CD4-positive, CD25-positive, alpha-beta regulatory T cell (primary cell): Measurements from ENCODE around the gene IL23R. TPM values are rescaled to one million over a fixed set of nuclear protein-coding genes. Genes with fewer than 3 reads are reported as not detected.

Experiments
- ATAC-seq, 2 donors: fragments of 150-1000 bp; cut with Tn5 transposase; one replicate each; pipeline ENCODE4 v1.10.0; 2021; ENCODE audit warnings: low read depth in 2 of 2, moderate number of reproducible peaks in 2 of 2, moderate library complexity in 1 of 2
- DNase-seq, 3 donors: peaks; one replicate each; pipeline versions ENCODE4 v3.0.0 to v3.0.0-alpha.2; 2012 to 2022; ENCODE audit warnings: mixed read lengths in 1 of 3
- H3K27ac ChIP-seq: one replicate; pipeline ENCODE4 v1.7.0; 2013; ENCODE audit warnings: mild to moderate bottlenecking, low read length; ENCODE audit not compliant: insufficient read depth, poor library complexity, severe bottlenecking
- H3K27me3 ChIP-seq: one replicate; pipeline ENCODE4 v1.7.0; 2013; ENCODE audit warnings: low read length; ENCODE audit not compliant: control insufficient read depth, insufficient read depth
- H3K36me3 ChIP-seq: one replicate; pipeline ENCODE4 v1.7.0; 2013; ENCODE audit warnings: mild to moderate bottlenecking, low read length, moderate library complexity; ENCODE audit not compliant: control insufficient read depth, insufficient read depth
- H3K4me1 ChIP-seq: 2 replicates; pipeline ENCODE4 v1.7.0; 2013; ENCODE audit warnings: mild to moderate bottlenecking, low read length; ENCODE audit not compliant: insufficient read depth, control insufficient read depth, poor library complexity, severe bottlenecking
- H3K4me3 ChIP-seq: one replicate; pipeline ENCODE4 v1.7.0; 2013; ENCODE audit warnings: low read depth, mild to moderate bottlenecking, low read length, moderate library complexity
- H3K9me3 ChIP-seq, 2 experiments: 1 replicate in 1 of 2; 2 replicates in 1 of 2; pipeline ENCODE4 v1.7.0; 2013; ENCODE audit warnings: low read length in 2 of 2, mild to moderate bottlenecking in 1 of 2, moderate library complexity in 1 of 2; ENCODE audit not compliant: control insufficient read depth in 2 of 2
- H3K27ac Mint-ChIP-seq, 3 donors: one replicate each; pipeline ENCODE4 v1.8.0; 2020 to 2022; ENCODE audit warnings: mild to moderate bottlenecking in 3 of 3, mixed read lengths in 3 of 3, moderate library complexity in 2 of 3
- H3K27me3 Mint-ChIP-seq: one replicate; pipeline ENCODE4 v1.8.0; 2022; ENCODE audit warnings: mild to moderate bottlenecking, mixed read lengths
- H3K36me3 Mint-ChIP-seq: one replicate; pipeline ENCODE4 v1.8.0; 2020; ENCODE audit warnings: mixed read lengths
- H3K4me1 Mint-ChIP-seq, 4 donors: one replicate each; pipeline ENCODE4 v1.8.0; 2020 to 2022; ENCODE audit warnings: mixed read lengths in 4 of 4, mild to moderate bottlenecking in 1 of 4
- H3K4me3 Mint-ChIP-seq, 4 donors: one replicate each; pipeline ENCODE4 v1.8.0; 2020 to 2022; ENCODE audit warnings: mild to moderate bottlenecking in 4 of 4, mixed read lengths in 4 of 4, moderate library complexity in 3 of 4
- H3K9me3 Mint-ChIP-seq, 7 donors: one replicate each; pipeline ENCODE4 v1.8.0; 2020 to 2022; ENCODE audit warnings: mixed read lengths in 7 of 7, mild to moderate bottlenecking in 3 of 7, moderate library complexity in 2 of 7
- polyA plus RNA-seq, 4 donors: library from polyadenylated mRNA; unstranded; fragments of 300-500 nt; fragmentation: Illumina TruSeq; gene quantifications; one replicate each; pipeline ENCODE4 v1.2.3, GENCODE V29; 2021
- total RNA-seq: library from RNA; stranded (reverse); gene quantifications from one replicate; pipeline ENCODE4 v1.2.3, GENCODE V29; 2022

Gene IL23R
- total and polyA plus RNA-seq, 5 donors from 2014 or later: 0.20 to 0.35 (median 0.30) TPM; not detected in 2

DNA sequence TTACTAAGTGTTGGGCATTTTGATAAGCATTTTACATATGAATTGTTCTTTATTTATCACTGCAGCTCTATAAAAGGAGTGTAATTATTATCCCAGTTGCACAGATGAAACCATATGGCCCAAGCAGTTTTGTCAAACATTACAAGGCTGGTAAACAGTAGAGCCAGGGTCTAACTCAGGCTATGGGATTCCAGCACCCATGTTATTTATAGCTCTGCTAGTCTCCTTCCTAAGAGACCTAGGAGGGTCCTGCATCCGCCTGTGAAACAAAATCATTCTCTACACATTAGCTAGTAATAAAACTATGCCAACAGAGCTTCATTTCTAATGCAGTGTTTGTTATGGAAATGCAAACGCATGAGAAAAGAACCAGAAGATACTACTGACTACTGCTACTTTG lies 58.6 kb downstream of the IL23R start:
- ATAC-seq (no peak), DNase-seq (no peak)
- Histone ChIP-seq H3K36me3 (no peaks in the 10 kb centered on the region), H3K27ac (no peak overlapping the region), H3K4me1 (no peaks in the 10 kb centered on the region), H3K4me3 (no peak overlapping the region), H3K27me3 (no peaks in the 10 kb centered on the region), H3K9me3 (no peaks in the 10 kb centered on the region)
- no peak overlapping the region for H3K27ac Mint-ChIP-seq
- H3K36me3 Mint-ChIP-seq: no peaks in the 10 kb centered on the region
- H3K4me3 Mint-ChIP-seq: no peak overlapping the region
- peaks cover 9% of the 10 kb centered on the region for H3K27me3 Mint-ChIP-seq
- peaks cover 0 to 1% (median 0%) of the 10 kb centered on the region in 7 donors for H3K9me3 Mint-ChIP-seq
- no peaks in the 10 kb centered on the region for H3K4me1 Mint-ChIP-seq

DNA sequence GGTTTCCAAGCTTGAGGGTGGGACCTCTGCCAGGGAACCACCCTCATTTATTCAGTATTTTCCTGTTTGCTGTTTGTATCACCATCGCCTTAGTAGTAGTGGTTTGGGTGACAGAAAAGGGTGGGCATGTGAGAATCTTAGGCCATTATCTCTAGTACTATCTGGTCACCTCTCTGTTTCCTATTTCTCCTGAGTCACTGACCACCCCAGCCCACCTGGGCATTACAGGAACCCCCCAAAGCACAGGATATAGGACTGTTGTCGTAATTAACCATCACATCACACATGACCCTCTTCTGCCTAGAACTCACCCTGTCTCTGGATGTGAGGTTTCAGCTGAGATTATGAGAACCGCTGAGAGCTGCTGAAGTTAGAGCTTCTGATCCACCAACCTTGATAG lies 60.4 kb downstream of the IL23R start:
- H3K9me3 ChIP-seq: no peaks in the 10 kb centered on the region
- H3K9me3 Mint-ChIP-seq: peaks cover 0 to 1% (median 0%) of the 10 kb centered on the region in 7 donors
- no peak for ATAC-seq
- no peak overlapping the region for H3K4me3 ChIP-seq
- H3K27me3 Mint-ChIP-seq: peaks cover 9% of the 10 kb centered on the region
- H3K36me3 ChIP-seq: no peaks in the 10 kb centered on the region
- no peak for DNase-seq
- no peaks in the 10 kb centered on the region for H3K27me3 ChIP-seq
- no peaks in the 10 kb centered on the region for H3K4me1 ChIP-seq
- H3K27ac Mint-ChIP-seq: no peak overlapping the region
- no peaks in the 10 kb centered on the region for H3K4me1 Mint-ChIP-seq
- H3K27ac ChIP-seq: no peak overlapping the region
- no peak overlapping the region for H3K4me3 Mint-ChIP-seq
- H3K36me3 Mint-ChIP-seq: no peaks in the 10 kb centered on the region

DNA sequence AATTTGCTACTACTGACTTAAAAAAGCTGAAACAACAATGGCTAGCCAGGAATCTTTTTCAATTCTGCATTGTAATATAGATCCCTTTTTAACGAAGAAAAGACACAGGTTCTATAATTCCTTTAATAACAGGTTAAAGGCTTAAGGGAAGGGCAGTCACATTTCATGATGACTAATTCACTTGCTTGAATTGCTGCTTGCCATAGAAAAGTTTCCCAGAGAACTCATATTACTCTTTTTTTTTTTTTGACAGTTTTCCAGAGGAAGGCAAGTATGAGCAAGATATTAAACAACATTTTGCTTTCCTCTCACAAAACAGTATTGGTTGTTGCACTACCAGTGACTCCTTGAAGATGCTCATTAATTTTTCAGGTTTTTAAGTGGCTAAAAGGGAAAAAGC lies 60.9 kb downstream of the IL23R start:
- H3K9me3 Mint-ChIP-seq: peaks cover 0 to 1% (median 0%) of the 10 kb centered on the region in 7 donors
- no peaks in the 10 kb centered on the region for H3K36me3 Mint-ChIP-seq
- Histone ChIP-seq H3K36me3 (no peaks in the 10 kb centered on the region), H3K9me3 (no peaks in the 10 kb centered on the region), H3K27me3 (no peaks in the 10 kb centered on the region), H3K4me1 (no peaks in the 10 kb centered on the region), H3K27ac (no peak overlapping the region), H3K4me3 (no peak overlapping the region)
- no peak overlapping the region for H3K4me3 Mint-ChIP-seq
- no peak for DNase-seq
- no peaks in the 10 kb centered on the region for H3K4me1 Mint-ChIP-seq
- no peak overlapping the region for H3K27ac Mint-ChIP-seq
- H3K27me3 Mint-ChIP-seq: peaks cover 9% of the 10 kb centered on the region
- ATAC-seq: no peak

DNA sequence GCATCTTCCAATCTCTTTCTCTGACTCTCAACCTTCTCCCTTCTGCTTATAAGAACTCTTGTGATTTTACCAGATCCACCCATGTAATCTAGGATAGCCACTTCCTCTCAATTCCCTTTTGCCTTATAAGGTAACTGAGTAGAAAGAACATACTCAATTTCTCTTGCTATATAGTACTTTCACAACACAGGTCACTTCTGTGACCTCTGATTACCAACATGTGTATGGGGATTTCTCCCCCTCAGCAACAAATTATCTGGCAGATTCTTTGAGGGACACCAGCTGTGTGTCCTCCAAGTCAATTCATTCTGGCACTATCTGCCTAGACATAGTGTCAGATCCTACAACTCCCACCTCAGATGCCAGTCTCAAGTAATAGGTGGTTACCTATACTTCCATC lies 62.5 kb downstream of the IL23R start:
- H3K27ac Mint-ChIP-seq: no peak overlapping the region
- H3K4me3 Mint-ChIP-seq: no peak overlapping the region

DNA sequence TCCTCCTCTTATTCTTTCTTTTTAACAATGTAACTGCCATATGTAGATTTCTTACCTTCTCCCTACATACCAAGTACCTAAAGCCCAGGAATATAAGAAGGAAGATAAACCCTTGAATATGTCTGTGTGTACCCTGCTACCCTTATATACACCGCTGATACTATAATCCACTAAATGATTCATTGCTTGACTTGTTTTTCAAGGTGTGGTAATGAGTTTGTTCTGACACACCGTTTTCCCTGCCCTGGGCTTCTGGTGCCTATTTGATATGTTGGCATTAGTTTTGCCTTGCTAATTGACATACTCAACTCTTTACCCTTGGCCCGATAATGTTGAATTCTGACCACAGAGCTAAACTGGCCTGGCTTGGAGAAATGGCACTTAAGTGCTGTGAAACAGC lies 64.3 kb downstream of the IL23R start:
- DNase-seq: no peak
- Histone ChIP-seq H3K4me3 (no peak overlapping the region), H3K36me3 (no peaks in the 10 kb centered on the region), H3K27ac (no peak overlapping the region), H3K4me1 (no peaks in the 10 kb centered on the region), H3K9me3 (no peaks in the 10 kb centered on the region), H3K27me3 (no peaks in the 10 kb centered on the region)
- no peak overlapping the region for H3K27ac Mint-ChIP-seq
- no peak for ATAC-seq
- H3K4me1 Mint-ChIP-seq: peaks cover 0 to 4% (median 0%) of the 10 kb centered on the region in 4 donors
- H3K36me3 Mint-ChIP-seq: no peaks in the 10 kb centered on the region
- no peak overlapping the region for H3K4me3 Mint-ChIP-seq
- peaks cover 0 to 1% (median 0%) of the 10 kb centered on the region in 7 donors for H3K9me3 Mint-ChIP-seq
- H3K27me3 Mint-ChIP-seq: peaks cover 5% of the 10 kb centered on the region

More for the DNA sequence above, 62.5 kb downstream of the IL23R start:
- no peak for ATAC-seq
- Histone ChIP-seq H3K4me1 (no peaks in the 10 kb centered on the region), H3K27ac (no peak overlapping the region), H3K4me3 (no peak overlapping the region), H3K36me3 (no peaks in the 10 kb centered on the region), H3K27me3 (no peaks in the 10 kb centered on the region), H3K9me3 (no peaks in the 10 kb centered on the region)
- DNase-seq: no peak
- no peaks in the 10 kb centered on the region for H3K36me3 Mint-ChIP-seq
- H3K4me1 Mint-ChIP-seq: no peaks in the 10 kb centered on the region
- H3K27me3 Mint-ChIP-seq: peaks cover 5% of the 10 kb centered on the region
- peaks cover 0 to 1% (median 0%) of the 10 kb centered on the region in 7 donors for H3K9me3 Mint-ChIP-seq

DNA sequence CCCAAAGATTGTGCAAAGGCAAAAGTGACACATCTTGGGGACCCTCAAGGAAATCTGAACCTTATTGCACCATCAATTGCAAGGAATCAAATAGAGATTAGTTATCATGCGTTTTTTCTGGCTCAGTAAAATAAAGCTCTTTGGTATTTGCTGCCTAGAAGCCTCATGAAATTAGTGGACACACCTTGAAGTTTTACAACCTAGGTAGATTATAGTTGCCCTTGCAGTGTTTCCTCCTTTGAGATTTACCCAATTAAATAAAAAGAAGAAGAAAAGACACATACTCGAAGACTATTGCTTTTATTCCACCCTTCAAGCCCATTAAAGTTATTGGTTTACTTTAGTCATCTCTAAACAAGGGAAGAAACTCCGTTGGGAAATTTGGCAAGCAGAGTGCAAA lies 70.0 kb downstream of the IL23R start:
- no peaks in the 10 kb centered on the region for H3K27me3 Mint-ChIP-seq
- H3K36me3 Mint-ChIP-seq: no peaks in the 10 kb centered on the region
- H3K4me1 ChIP-seq: no peaks in the 10 kb centered on the region
- H3K9me3 Mint-ChIP-seq: no peaks in the 10 kb centered on the region
- H3K4me3 ChIP-seq: no peak overlapping the region
- no peak overlapping the region for H3K27ac Mint-ChIP-seq
- no peaks in the 10 kb centered on the region for H3K36me3 ChIP-seq
- no peak overlapping the region for H3K4me3 Mint-ChIP-seq
- H3K27ac ChIP-seq: no peak overlapping the region
- H3K27me3 ChIP-seq: no peaks in the 10 kb centered on the region
- ATAC-seq (no peak), DNase-seq (no peak)
- no peaks in the 10 kb centered on the region for H3K9me3 ChIP-seq
- H3K4me1 Mint-ChIP-seq: peaks cover 0 to 4% (median 0%) of the 10 kb centered on the region in 4 donors

DNA sequence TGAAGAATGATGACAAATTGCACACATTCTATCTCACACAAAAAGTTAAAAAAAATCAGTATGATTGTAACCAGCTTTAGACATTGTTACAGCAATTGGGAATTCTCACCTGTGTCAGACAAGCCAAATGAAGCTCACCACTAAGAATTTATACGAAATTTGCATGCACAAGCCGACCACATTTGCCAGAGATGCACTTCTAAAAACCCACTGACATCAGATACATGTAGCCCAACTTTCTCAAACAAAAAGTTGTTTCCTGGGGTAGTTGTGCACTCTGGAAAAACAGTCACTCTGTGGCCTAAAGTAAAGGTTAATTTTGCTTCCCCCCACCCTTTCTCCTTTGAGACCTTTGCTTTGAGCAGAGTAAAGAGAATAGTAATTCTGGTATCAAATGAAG lies 73.5 kb downstream of the IL23R start:
- Histone ChIP-seq H3K27me3 (no peaks in the 10 kb centered on the region), H3K27ac (no peak overlapping the region), H3K9me3 (no peaks in the 10 kb centered on the region), H3K4me1 (no peaks in the 10 kb centered on the region), H3K4me3 (no peak overlapping the region), H3K36me3 (no peaks in the 10 kb centered on the region)
- Mint-ChIP-seq H3K9me3 (peaks cover 0 to 4% (median 0%) of the 10 kb centered on the region in 7 donors), H3K27me3 (no peaks in the 10 kb centered on the region), H3K36me3 (no peaks in the 10 kb centered on the region), H3K27ac (no peak overlapping the region), H3K4me3 (no peak overlapping the region), H3K4me1 (no peaks in the 10 kb centered on the region)
- DNase-seq: no peak
- no peak for ATAC-seq

DNA sequence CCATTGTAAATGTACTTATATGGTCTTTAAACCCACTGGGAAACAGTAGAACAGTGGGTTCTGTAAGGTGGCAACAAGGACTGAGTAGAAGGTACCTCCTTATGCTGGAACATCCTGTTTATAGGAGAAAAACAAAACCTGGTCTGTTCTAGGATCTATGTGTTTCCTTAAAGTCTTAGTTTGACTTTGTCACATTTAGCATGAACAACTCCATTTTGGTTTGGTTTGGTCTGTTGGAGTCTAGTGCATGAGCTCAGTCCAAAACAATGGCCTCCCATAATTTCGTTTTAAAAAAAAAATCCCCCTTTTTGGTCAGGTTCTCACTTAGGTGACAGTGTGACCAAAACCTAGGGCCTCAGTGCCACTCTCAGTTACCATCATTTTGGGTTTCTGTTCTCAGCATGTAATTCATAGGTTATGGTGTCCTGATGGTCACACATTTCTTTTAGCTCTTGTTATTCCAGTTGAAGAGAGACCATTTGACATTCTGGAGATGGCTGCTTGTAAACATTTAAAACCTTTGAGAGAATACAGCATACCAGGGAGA lies 75.0 kb downstream of the IL23R start:
- Histone ChIP-seq H3K9me3 (no peaks in the 10 kb centered on the region), H3K27me3 (no peaks in the 10 kb centered on the region), H3K4me1 (no peaks in the 10 kb centered on the region), H3K4me3 (no peak overlapping the region), H3K27ac (no peak overlapping the region), H3K36me3 (no peaks in the 10 kb centered on the region)
- Mint-ChIP-seq H3K4me3 (no peak overlapping the region), H3K9me3 (peaks cover 0 to 4% (median 0%) of the 10 kb centered on the region in 7 donors), H3K27ac (peak overlapping the region in 1 of 3 donors; percentile 17), H3K4me1 (peaks cover 0 to 1% (median 0%) of the 10 kb centered on the region in 4 donors), H3K36me3 (no peaks in the 10 kb centered on the region), H3K27me3 (no peaks in the 10 kb centered on the region)
- DNase-seq: no peak
- ATAC-seq: no peak
